Stimulated activated CD8-positive, alpha-beta memory T cell treated with anti-CD3 and anti-CD28 coated beads, Interleukin-4, amount 100 ng/mL, for 24 hours (primary cell): ENCODE results near the gene PIGK.
"Not testable (repeated sequence)": the region's sequence is repeated elsewhere in the genome, so short reads cannot be mapped to it uniquely, and the experiment has no call there.

Experiments used
- DNase-seq: peaks from one replicate; pipeline ENCODE4 v3.0.0-alpha.2; 2020; ENCODE audit warnings: low read depth

The PIGK gene

GRCh38 chr1:77219166-77219887, at the start of gene PIGK:
TSS of gene PIGK (minus strand) at chr1:77219430. CDS start at chr1:77219402, 28 bp downstream.
- peak; percentile 82 for DNase-seq

- no peak for DNase-seq
These were observed 47.8 kb upstream of the PIGK start for GRCh38 chr1:77267035-77267434.

GRCh38 chr1:77265180-77265579, 46.0 kb upstream of the PIGK start:
- DNase-seq, result no peak

DNA sequence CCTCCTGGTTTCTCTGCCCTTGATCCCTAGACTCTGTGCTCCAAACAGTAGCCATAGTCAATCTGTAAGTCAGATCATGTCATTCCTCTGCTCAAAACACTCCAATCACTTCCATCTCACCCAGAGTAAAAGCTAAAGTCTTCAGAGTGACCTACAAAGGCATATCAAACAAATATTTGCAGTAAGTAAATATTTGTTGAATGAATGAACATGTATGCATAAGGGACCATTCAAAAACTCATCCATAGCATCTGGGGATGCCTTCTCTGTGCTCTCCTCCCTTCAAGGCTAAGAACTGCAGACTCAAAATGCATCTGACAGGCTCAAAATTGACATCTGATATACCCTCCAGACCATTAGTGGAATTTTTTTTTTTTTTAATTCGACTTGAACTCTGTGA, 44.5 kb upstream of the PIGK start:
- no peak for DNase-seq

GRCh38 chr1:77253211-77253610, 34.0 kb upstream of the PIGK start:
- DNase-seq, result no peak

GRCh38 chr1:77250126-77250525, 30.9 kb upstream of the PIGK start:
- no peak for DNase-seq

- no peak for DNase-seq
These were observed 26.6 kb upstream of the PIGK start for GRCh38 chr1:77245830-77246229.

GRCh38 chr1:77239311-77239710, 20.1 kb upstream of the PIGK start:
- DNase-seq, result no peak

DNA sequence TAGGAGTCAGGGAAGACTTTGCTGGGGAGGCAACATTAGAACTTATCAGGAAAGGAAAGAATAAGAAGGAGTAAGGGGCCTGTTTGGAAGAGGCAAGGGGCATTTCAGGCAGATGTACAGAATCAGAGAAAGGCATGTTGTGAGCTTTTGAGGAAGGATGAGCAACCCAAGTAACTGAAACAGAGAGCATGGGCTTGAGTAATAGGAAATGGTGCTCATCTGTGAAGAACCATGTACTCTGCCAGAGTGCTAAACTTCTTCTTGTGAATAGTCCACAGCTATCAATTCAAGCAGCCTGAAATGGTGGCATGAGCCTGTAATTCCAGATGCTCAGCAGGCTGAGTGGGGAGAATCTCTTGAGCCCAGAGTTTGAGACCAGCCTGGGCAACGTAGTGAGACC, 19.2 kb upstream of the PIGK start:
- DNase-seq, result no peak

- no peak for DNase-seq
These were observed 15.7 kb upstream of the PIGK start for GRCh38 chr1:77234943-77235342.

DNA sequence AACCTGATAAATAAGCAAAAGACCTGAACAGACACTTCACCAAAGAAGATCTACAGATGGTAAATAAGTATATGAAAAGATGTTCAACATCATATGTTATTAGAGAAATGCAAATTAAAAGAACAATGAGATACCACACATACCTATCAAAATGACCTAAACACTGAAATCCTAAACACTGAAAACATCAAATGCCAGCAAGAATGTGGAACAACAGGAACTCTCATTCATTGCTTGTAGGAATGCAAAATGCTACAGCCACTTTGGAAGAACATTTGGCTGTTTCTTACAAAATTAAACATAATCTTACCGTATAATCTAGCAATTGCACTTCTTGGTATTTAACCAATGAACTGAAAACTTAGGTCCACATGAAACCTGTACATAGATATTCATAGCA, 14.9 kb upstream of the PIGK start:
- DNase-seq, result no peak

- no peak for DNase-seq
These were observed 13.6 kb upstream of the PIGK start for GRCh38 chr1:77232829-77233228.

- no peak for DNase-seq
These were observed 10.8 kb upstream of the PIGK start for GRCh38 chr1:77230051-77230450.

GRCh38 chr1:77228836-77229235, 9.6 kb upstream of the PIGK start:
- DNase-seq, result no peak

DNA sequence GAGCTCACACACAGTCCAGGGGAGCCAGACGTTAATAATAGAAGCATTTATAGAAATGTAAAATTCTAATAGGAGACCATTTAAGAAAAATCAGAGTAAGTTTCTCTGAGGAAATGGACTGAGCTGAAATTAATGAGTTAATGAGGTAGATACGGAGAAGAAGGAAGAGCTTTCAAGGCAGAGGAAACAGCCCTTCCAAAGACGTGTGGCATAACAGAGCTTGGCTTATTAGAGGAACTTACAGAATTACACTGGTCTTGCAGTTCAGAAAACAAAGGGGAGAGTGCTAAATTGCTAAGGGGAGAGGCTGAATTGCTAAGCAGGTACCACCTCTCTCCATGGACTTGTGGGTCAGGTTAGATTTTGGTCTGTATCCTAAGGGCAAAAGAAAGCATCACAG, 8.2 kb upstream of the PIGK start:
- no peak for DNase-seq

DNA sequence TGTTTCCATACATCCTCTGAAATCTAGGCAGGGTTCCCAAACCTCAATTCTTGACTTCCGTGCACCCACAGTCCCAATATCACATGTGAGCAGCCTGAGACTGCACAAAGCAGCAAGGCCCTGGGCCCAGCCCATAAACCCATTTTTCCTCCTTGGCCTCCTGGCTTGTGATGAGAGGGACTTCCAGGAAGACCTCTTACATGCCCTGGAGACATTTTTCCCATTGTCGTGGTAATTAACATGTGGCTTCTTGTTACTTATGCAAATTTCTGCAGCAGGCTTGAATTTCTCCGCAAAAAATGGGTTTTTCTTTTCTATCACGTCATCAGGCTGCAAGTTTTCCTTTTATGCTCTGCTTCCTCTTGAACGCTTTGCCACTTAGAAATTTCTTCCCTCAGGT, 3.3 kb upstream of the PIGK start:
- DNase-seq, result no peak

DNA sequence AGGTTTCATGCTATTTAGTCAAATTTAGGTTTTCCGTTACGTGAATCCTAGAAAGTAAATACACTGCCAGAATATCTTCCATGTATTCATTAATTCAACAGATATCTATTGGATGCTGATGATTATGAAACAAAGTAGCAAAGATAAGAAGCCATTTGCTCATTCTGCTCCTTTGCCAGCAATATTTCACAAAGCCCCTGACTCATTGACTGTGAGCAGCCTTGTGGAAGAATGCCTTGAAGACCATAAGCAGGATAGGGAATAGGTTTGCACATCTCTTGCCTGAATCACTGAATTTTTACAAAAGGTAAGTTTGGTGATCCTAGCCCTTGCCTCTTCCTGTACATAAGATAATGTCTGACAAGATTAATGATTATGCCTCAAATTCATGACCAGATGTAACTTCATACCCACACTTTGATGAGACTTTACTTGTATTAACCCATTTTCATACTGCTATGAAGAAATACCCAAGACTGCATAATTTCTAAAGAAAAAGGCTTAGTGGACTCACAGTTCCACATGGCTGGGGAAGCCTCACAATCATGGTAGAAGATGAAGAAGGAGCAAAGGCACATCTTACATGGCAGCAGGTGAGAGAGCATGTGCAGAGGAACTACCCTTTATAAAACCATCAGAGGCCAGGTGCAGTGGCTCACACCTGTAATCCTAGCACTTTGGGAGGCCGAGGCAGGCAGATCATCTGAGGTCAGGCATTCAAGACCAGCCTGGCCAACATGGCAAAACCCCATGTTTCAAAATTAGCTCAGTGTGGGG, 1.6 kb upstream of the PIGK start:
- DNase-seq, result no peak

GRCh38 chr1:77218477-77219165, 609 bp downstream of the PIGK start:
- DNase-seq, result no peak

GRCh38 chr1:77204043-77204442, 15.2 kb downstream of the PIGK start:
- DNase-seq, result not testable (repeated sequence)

GRCh38 chr1:77202751-77203150, 16.5 kb downstream of the PIGK start:
- no peak for DNase-seq

DNA sequence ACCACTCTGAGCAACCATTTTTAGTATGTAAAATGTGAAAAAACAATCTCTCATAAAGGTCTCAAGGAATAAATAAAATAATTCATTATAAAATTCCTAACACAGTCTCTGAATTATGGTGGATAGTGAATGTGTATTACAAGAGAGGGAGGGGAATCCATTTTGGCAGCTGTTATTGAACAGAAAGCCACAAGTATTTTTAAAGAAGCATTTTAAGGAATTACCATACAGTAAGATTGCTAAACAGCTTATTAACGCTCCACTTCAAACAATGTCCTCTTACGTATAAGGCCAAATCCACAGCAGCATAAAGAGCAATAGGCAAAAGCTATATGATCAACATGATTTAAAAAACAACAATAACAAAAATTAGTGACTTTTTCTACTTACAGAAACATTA, 18.4 kb downstream of the PIGK start:
- DNase-seq, result no peak

- no peak for DNase-seq
These were observed 18.9 kb downstream of the PIGK start for GRCh38 chr1:77200293-77200692.

DNA sequence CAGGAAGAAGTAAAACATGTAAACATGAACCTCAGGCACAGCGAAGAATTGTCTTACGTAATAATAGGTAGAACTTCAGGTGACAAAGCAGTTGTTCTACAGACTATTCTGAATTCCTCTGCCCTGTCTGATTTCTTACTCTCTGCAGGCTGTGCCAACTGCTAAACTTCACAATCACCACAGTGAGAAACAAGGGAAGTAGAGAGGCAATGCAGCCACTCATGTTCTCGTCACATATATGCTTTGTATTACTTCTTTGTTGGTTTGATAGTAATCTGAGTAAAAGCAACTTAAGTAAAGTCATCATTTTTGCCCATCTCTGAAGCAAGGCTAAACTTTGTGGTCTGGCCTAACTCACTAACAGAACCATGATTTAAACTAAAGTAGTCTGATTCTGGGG, 21.9 kb downstream of the PIGK start:
- DNase-seq, result no peak
